Right renal pelvis (tissue), 4 donors: ENCODE measurements around the gene EPB41L4B. TPM values are rescaled to one million over a fixed set of nuclear protein-coding genes. Genes with fewer than 3 reads are reported as not detected.
"Not testable (repeated sequence)": the region's sequence is repeated elsewhere in the genome, so short reads cannot be mapped to it uniquely, and the experiment has no call there.

Experiments
- DNase-seq, 4 donors: peaks; one replicate each; pipeline ENCODE4 v3.0.0-alpha.2; 2013; ENCODE audit warnings: low read depth in 4 of 4, low spot score in 3 of 4, missing footprints in 1 of 4
- polyA plus RNA-seq, 4 donors: library from polyadenylated mRNA; unstranded; fragments of 120-200 nt; gene quantifications; one replicate each; pipeline ENCODE4 v1.2.1, GENCODE V29; 2013; ENCODE audit not compliant: insufficient read length in 4 of 4

Gene EPB41L4B
- polyA plus RNA-seq, 4 donors: 13.8 to 20.5 (median 16.7) TPM

DNA sequence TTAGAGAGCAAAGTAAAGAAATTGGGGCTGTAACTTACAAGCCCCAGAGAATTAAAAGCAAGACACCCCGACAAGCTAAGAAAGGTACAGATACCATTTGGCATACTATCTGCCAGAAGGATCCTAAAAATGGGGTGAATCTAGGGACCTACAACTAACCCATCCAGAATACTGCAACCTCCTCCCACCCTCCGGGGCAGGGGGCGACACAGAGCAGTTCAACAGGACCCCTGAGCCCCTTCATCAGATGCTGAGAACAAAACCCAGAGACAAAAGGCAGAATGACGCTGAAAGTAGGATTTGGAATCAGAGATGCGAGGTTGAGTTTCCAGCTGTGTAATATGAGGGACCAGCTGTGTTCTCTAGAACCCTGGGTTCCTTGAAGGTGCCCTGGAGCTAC is 71.2 kb downstream of the EPB41L4B start:
- DNase-seq: no peak

DNA sequence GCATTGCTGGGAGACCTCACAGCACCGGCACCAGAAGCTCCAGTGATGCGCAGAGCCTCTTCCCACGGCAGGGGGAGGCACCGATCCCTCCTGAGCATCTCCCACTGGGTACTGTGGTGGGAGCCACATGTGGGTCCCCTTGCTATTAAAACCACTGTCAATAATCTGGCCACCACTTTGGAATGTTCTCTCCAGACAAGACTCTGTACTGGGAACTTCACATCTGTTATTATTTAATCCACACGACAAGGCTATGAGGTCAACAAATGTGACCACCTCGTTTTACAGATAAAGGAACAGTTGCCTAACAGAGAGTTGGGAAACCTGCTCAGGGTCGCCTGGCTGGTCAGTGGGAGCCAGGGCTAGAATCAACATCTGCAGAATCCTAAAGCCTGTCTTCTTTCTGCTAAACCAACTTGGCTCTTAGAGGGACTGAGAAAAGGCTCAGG is 72.7 kb downstream of the EPB41L4B start:
- no peak for DNase-seq

GRCh38 chr9:109247228-109247627 is 73.6 kb downstream of the EPB41L4B start:
- DNase-seq: no peak

DNA sequence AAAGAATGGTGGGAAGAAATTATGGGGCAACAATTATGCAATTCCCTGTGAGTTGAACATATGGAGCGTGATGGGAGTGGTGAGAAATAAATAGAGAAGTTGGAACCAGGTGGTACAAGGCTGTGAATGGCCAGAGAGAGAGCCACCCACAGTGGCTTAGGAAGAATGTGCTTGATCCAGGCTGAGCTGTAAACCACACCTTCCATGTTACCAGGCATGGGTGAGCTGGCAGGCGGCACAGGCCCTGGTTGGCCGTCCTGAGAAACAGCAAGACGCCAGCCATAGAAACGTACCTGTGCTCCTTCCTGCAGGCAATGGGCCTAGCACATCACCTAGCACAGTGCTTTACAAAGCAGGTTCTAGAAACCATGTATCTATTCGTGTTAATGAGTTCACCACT is 74.3 kb downstream of the EPB41L4B start:
- no peak for DNase-seq

- DNase-seq: no peak
Measured at GRCh38 chr9:109245310-109245897, 75.5 kb downstream of the EPB41L4B start.

GRCh38 chr9:109244179-109245132 is 76.4 kb downstream of the EPB41L4B start:
- DNase-seq: peak; percentile 40 to 71 (median 44)

DNA sequence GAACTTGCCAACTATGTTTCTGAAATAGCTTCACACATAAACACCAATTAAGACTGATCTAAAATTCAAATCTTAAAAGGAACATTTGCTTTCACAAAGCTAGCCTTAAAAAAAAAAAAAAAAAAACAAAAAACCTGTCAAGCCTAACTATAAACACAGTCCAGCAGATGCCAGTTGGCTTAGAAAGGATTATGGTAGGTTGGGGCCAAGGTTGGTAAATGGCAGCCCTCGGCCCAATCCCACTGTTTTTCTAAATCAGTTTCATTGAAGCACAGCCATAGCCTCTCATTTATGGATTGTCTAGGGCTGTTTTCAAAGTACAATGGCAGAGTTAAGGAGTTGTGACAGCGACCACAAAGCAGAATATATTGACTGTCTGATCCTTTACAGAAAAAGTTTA is 78.1 kb downstream of the EPB41L4B start:
- no peak for DNase-seq

DNA sequence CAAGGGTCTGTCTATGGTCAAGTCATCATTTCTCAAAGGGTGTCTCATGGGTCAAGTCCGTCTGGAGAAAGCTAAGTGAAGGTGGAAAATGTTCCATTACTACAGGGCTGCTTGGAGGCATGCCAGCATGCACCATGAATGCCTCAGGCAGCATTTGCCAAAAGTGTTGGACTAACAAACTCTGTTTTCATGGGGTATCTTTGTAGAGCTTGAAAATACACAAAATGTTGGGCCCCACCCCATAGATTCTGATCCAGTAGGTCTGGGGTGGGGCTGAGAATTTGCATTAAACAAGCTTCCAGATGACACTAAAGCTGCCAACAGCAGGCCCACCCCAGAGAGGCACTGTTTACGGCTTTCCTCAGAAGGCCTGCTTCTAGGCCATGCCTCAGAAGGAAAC is 78.8 kb downstream of the EPB41L4B start:
- DNase-seq: no peak

GRCh38 chr9:109241207-109241606 is 79.7 kb downstream of the EPB41L4B start:
- DNase-seq: no peak

- DNase-seq: no peak
Measured at GRCh38 chr9:109239240-109239639, 81.6 kb downstream of the EPB41L4B start.

DNA sequence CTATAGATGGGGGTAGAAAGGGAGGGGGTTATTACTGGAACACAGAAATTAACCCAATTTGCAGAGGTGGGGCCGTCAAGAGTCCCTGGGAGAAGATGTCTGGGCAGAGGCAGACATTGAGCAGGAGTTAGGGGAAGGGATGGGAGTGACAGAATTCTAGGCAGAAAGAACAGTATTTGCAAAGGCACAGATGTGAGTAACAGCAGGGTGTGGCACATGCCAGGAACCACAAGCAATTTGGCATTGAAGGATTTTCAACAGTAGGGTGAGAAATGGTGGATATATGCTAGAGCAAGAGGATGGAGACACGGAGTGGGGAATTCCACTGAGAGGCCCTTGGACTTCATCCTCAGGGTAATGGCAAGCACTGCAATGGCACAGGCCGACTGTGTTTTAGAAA is 82.2 kb downstream of the EPB41L4B start:
- DNase-seq: no peak

DNA sequence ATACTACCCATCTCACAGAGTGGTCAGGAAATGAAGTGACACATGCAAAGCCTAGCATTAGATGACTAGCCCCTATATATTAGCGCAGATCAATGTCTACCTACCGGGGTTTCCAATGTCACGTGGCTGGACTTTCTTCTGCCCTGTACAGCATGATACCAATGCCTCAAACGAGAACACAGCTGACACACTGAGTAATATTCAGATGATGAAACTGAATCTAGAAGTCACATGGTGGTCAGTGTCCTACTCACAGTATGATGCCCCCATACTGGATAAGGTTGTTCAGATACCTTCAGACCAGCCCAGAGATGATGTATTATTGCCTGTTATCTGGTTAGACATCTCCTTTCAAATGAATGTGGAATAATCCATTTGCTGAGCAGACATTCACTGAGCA is 82.7 kb downstream of the EPB41L4B start:
- no peak for DNase-seq

GRCh38 chr9:109232449-109233237 is 88.2 kb downstream of the EPB41L4B start:
- no peak for DNase-seq

DNA sequence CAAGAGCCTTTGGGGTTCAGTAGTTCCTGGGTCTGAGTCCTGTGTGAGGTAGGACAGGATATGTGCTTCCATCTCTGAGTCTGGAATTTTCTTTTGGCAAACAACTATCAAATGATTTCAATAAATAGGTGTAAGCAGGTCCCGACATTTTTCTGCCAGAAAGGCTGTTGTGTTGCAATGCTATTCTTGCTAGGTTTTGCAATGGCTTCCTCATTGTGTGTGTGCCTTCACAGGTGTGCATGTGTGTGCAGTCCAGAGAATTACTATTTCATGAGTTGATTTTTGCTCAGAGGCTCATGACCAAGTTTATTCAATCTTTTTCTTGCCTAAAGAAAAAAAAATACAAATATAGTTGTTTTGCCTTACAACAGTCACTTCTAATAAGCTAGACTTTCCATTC is 89.3 kb downstream of the EPB41L4B start:
- no peak for DNase-seq

DNA sequence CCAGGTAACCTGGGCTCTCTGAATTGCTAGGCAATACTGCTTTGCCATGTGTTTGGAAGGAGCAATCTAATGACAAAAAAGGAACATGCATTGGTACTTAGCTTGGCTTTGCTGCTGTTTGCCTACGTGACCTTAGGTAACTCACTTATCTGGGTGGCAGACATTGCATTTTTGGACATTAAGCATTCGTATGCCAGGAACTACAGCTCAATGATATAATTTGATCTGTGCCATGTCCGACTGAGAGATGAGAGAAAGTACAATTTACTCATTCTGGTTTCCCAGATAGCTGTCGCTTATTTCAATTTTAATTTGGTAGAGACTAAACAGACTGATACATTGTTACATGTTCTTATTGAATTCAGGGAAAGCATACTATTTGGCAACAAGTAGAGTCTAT is 90.6 kb downstream of the EPB41L4B start:
- DNase-seq: no peak

- DNase-seq: no peak
Measured at GRCh38 chr9:109229682-109230081, 91.2 kb downstream of the EPB41L4B start.

- DNase-seq: no peak
Measured at GRCh38 chr9:109228093-109228642, 92.7 kb downstream of the EPB41L4B start.

DNA sequence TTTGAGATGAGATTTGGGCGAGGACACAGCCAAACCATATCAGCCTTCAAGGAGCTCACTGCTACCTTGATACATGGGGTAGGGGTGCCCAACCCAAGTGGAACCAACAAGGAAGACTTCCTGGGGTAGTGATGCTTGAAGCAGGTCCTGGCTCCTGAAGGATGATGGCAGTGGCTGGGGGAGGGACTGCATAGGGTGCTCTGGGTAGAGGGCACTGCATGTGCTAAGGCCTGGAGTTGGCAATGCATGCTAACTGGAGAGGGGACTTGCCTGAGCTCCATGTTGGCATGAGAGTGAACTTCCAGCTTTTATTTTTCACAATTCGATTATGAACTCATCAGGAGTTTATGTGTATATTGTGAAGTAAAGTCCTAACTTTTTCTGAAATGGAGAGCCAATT is 95.2 kb downstream of the EPB41L4B start:
- DNase-seq: no peak

- no peak for DNase-seq
Measured at GRCh38 chr9:109224751-109225150, 96.1 kb downstream of the EPB41L4B start.

DNA sequence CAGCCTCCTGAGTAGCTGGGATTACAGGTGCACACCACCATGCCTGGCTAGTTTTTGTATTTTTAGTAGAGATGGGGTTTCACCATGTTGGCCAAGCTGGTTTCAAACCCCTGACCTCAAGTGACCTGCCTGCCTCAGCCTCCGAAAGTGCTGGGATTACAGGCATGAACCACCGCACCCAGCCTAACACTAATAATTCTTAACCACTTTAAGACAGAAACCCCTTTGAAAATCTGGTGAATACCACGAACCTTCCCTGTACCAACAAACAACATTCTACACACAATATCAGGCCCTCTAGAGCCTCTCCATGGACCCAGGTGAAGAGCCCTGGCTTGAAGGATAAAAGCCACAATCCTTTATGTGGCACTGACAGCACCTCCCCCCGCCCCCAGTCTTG is 102.6 kb downstream of the EPB41L4B start:
- not testable (repeated sequence) for DNase-seq

GRCh38 chr9:109214414-109214813 is 106.4 kb downstream of the EPB41L4B start:
- DNase-seq: no peak
